Lower leg skin (tissue), 3 donors: ENCODE results near the gene NUCKS1.

Experiments used
- POLR2A ChIP-seq, 2 donors: fragments of 450-650 bp; IDR thresholded peaks; one replicate each; pipeline ENCODE4 v1.6.1; 2016 to 2017; ENCODE audit warnings: antibody characterized with exemption in 2 of 2, mild to moderate bottlenecking in 1 of 2, moderate library complexity in 1 of 2
- TF ChIP-seq, protein P1 (sequence below), 3 donors: fragments of 450-650 bp; IDR thresholded peaks; one replicate each; pipeline ENCODE4 v1.5.1; 2016; ENCODE audit warnings: antibody characterized with exemption in 3 of 3, mild to moderate bottlenecking in 3 of 3, moderate library complexity in 2 of 3

DNA sequence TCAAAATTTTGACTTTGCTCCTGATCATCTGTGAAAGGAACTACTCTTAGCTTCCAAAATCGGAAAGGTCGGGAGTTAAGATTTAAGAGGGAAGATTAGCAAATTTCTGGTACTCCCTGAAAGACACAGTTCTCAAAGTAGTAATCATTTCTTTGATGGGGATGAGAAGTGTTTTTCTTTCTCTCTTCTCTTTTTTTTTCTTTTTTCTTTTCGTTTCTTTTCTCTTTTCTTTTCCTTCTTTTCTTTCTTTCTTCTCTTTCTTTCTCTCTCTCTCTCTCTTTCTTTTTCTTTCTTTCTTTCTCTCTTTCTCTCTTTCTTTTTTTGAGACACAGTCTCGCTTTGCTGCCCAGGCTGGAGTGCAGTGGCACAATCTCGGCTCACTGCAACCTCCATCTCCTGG, 30.4 kb upstream of the NUCKS1 start:
- TF ChIP-seq, protein P1, sequence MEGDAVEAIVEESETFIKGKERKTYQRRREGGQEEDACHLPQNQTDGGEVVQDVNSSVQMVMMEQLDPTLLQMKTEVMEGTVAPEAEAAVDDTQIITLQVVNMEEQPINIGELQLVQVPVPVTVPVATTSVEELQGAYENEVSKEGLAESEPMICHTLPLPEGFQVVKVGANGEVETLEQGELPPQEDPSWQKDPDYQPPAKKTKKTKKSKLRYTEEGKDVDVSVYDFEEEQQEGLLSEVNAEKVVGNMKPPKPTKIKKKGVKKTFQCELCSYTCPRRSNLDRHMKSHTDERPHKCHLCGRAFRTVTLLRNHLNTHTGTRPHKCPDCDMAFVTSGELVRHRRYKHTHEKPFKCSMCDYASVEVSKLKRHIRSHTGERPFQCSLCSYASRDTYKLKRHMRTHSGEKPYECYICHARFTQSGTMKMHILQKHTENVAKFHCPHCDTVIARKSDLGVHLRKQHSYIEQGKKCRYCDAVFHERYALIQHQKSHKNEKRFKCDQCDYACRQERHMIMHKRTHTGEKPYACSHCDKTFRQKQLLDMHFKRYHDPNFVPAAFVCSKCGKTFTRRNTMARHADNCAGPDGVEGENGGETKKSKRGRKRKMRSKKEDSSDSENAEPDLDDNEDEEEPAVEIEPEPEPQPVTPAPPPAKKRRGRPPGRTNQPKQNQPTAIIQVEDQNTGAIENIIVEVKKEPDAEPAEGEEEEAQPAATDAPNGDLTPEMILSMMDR (IDR thresholded peaks at IDR 0.05): no peak
- no peak for TF ChIP-seq POLR2A (IDR thresholded peaks at IDR 0.05)
